ENCODE results near the gene SORCS2.

Gene SORCS2

DNA sequence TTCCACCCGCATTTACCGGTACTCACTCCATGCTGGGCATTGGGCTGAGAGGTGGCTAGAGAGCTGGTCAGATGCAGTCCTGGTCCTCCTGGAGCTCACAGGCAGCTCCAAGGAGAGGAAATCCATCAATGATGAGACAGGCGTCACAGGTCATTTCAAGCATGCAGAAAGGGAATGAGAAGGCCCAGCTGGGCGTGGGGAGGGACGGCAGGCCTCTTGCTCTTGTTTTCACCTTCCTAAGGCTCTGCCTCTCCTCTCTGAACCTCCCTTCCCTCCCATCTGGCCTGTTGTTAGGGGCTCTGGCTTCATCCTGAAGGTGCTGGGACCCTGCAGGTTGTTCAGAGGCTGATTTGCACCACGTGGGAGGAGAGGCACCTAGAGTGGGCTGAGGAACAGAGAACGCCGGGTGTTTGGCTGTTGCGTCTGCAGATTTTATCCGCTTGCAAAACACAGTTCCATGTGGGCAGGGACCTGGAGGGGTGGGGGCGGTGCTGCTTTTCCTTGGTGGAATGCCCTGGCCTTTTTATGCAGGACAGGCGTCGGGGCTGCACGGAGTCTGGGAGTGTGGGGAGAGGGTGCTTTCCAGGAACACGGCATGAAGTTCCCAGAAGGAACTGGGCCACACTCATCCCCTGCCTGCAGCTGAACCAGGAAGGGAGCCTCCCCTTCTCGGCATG, 323.9 kb downstream of the SORCS2 start:
- Histone ChIP-seq H3K4me1 (ENCODE audit: control insufficient read depth, low read length) (peaks cover 27% of the 10 kb centered on the region), H3K79me2 (ENCODE audit: control insufficient read depth, low read length) (no peaks in the 10 kb centered on the region), H3K4me3 (ENCODE audit: low read length) (no peak overlapping the region), H3K27ac (ENCODE audit: low read depth, low read length) (no peak overlapping the region), H3K4me2 (ENCODE audit: low read length) (no peak overlapping the region), H3K27me3 (ENCODE audit: control insufficient read depth, low read length) (no peaks in the 10 kb centered on the region), H3K9me3 (ENCODE audit: control insufficient read depth, insufficient read depth, low read length) (no peaks in the 10 kb centered on the region), H3K36me3 (ENCODE audit: control insufficient read depth, low read length) (no peaks in the 10 kb centered on the region), H3F3A (ENCODE audit: control insufficient read depth, insufficient read depth) (no peaks in the 10 kb centered on the region), H4K20me1 (ENCODE audit: control insufficient read depth, insufficient read depth, low read depth, low read length) (no peaks in the 10 kb centered on the region), H3K9me2 (replicated peaks; ENCODE audit: control insufficient read depth, low read length) (no peaks in the 10 kb centered on the region)
- no peak for TF ChIP-seq EZH2phosphoT487 (IDR thresholded peaks at IDR 0.05; ENCODE audit: borderline replicate concordance, low read length)
- TF ChIP-seq, protein P1, sequence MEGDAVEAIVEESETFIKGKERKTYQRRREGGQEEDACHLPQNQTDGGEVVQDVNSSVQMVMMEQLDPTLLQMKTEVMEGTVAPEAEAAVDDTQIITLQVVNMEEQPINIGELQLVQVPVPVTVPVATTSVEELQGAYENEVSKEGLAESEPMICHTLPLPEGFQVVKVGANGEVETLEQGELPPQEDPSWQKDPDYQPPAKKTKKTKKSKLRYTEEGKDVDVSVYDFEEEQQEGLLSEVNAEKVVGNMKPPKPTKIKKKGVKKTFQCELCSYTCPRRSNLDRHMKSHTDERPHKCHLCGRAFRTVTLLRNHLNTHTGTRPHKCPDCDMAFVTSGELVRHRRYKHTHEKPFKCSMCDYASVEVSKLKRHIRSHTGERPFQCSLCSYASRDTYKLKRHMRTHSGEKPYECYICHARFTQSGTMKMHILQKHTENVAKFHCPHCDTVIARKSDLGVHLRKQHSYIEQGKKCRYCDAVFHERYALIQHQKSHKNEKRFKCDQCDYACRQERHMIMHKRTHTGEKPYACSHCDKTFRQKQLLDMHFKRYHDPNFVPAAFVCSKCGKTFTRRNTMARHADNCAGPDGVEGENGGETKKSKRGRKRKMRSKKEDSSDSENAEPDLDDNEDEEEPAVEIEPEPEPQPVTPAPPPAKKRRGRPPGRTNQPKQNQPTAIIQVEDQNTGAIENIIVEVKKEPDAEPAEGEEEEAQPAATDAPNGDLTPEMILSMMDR (IDR thresholded peaks at IDR 0.05; ENCODE audit: low read depth, low read length, poor library complexity, severe bottlenecking) = no peak

DNA sequence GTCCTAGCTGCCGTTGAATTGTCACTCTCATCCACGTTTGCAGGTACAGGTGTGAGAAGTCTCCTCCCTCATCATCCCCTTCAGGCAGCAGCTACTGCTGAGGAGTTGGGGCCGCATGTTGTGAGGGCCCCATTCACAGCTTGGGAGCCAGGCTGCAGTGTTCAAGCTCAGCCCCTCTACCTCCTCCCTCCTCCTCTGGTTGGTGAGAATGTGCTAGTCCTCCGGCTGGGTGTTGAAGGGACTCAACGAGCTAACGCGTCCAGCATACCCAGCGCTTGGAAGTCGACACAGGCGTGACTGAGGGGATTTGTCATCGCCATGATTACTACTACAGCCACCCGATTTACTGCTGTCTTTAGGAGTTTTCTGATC, 324.4 kb downstream of the SORCS2 start:
- Histone ChIP-seq H3K79me2 (ENCODE audit: control insufficient read depth, low read length) (no peaks in the 10 kb centered on the region), H3K9me3 (ENCODE audit: control insufficient read depth, insufficient read depth, low read length) (no peaks in the 10 kb centered on the region), H3K4me2 (ENCODE audit: low read length) (no peak overlapping the region), H3K27me3 (ENCODE audit: control insufficient read depth, low read length) (no peaks in the 10 kb centered on the region), H3K4me3 (ENCODE audit: low read length) (no peak overlapping the region), H3K9me2 (replicated peaks; ENCODE audit: control insufficient read depth, low read length) (no peaks in the 10 kb centered on the region), H3K4me1 (ENCODE audit: control insufficient read depth, low read length) (peaks cover 27% of the 10 kb centered on the region), H4K20me1 (ENCODE audit: control insufficient read depth, insufficient read depth, low read depth, low read length) (no peaks in the 10 kb centered on the region), H3K27ac (ENCODE audit: low read depth, low read length) (no peak overlapping the region), H3F3A (ENCODE audit: control insufficient read depth, insufficient read depth) (no peaks in the 10 kb centered on the region), H3K36me3 (ENCODE audit: control insufficient read depth, low read length) (no peaks in the 10 kb centered on the region)
- no peak for TF ChIP-seq EZH2phosphoT487 (IDR thresholded peaks at IDR 0.05; ENCODE audit: borderline replicate concordance, low read length)
- TF ChIP-seq, protein P1 (IDR thresholded peaks at IDR 0.05; ENCODE audit: low read depth, low read length, poor library complexity, severe bottlenecking) = no peak

GRCh38 chr4:7518871-7519637, 326.7 kb downstream of the SORCS2 start:
- H3K9me2 ChIP-seq (replicated peaks; ENCODE audit: control insufficient read depth, low read length) = no peaks in the 10 kb centered on the region
- TF ChIP-seq, protein P1 (IDR thresholded peaks at IDR 0.05; ENCODE audit: low read depth, low read length, poor library complexity, severe bottlenecking) = no peak
- no peak for TF ChIP-seq EZH2phosphoT487 (IDR thresholded peaks at IDR 0.05; ENCODE audit: borderline replicate concordance, low read length)
- H3K27ac ChIP-seq (ENCODE audit: low read depth, low read length) = no peak overlapping the region
- no peaks in the 10 kb centered on the region for H3K36me3 ChIP-seq (ENCODE audit: control insufficient read depth, low read length)
- H4K20me1 ChIP-seq (ENCODE audit: control insufficient read depth, insufficient read depth, low read depth, low read length) = no peaks in the 10 kb centered on the region
- no peaks in the 10 kb centered on the region for H3F3A ChIP-seq (ENCODE audit: control insufficient read depth, insufficient read depth)
- no peak overlapping the region for H3K4me2 ChIP-seq (ENCODE audit: low read length)
- no peaks in the 10 kb centered on the region for H3K79me2 ChIP-seq (ENCODE audit: control insufficient read depth, low read length)
- H3K27me3 ChIP-seq (ENCODE audit: control insufficient read depth, low read length) = no peaks in the 10 kb centered on the region
- peaks cover 26% of the 10 kb centered on the region for H3K4me1 ChIP-seq (ENCODE audit: control insufficient read depth, low read length)
- no peaks in the 10 kb centered on the region for H3K9me3 ChIP-seq (ENCODE audit: control insufficient read depth, insufficient read depth, low read length)
- no peak overlapping the region for H3K4me3 ChIP-seq (ENCODE audit: low read length)

All from DOHH2 (cell line).